Kidney capillary endothelial cell (primary cell): ENCODE measurements around the gene DHX15.

ENCODE experiments used
- DNase-seq: peaks from one replicate; pipeline ENCODE4 v3.0.0-alpha.2; 2018; ENCODE audit warnings: low spot score

The DHX15 gene

DNA sequence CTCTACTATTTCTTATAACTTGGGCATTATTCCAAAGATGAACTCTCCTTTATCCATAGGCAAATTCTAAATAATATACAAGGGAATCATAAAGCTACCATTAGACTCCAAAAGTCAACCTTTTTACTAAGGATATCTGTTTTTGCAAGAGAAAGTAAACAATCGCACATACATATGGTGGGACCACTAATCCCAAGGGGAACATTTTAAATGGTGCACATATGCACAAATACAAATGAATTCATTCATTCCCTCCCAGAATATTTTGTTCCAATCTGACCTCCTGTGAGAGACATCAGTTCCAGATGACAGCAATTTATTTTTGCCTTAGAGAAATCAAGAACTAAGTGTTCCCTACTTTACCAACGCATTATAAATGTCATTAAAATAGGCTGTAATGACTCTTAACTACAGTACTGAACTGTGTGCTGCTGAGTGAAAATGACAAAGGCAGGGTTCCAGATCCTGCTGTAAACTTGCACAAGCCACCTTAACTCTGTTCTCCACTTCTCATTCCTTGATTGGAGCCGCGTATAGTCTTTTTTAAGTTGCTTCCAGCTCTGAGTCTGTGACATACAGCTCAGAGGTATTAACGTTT is 2.0 kb downstream of the DHX15 start:
- DNase-seq = no peak

DNA sequence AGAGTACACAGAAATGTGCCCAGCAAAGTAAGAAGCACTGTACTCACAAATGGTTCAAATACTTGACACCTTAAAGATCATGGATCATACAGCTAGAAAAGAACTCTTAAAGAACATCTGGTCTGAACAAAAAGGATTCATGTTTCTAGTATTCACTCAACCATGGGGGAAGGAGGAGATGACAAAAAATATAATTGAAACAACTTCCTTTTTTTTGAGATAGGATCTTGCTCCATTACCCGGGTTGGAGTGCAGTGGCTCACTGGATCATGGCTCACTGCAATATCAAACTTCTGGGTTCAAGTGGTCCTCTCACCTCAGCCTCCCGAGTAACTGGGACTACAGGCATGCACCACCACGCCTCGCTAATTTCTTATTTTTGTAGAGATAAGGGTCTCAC is 6.0 kb downstream of the DHX15 start:
- no peak for DNase-seq

DNA sequence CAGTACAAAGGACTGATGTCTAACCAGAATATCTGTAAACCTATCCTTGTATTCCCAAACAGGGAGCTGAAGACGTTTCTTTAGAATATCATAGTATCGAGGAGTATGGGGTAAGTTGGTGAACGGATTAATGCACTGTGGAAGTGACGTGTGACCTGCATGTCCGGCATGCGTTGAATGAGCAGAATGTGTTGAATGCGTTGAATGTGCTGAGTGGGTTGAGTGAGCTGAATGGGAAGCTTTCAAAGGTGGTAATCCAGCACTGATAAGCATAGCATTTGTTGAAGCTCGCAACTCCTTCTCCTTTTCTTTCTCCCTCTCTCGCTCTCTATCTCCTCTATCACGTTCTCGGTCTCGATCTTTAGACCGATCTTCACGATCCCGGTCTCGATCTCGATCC is 8.1 kb downstream of the DHX15 start:
- DNase-seq = no peak

DNA sequence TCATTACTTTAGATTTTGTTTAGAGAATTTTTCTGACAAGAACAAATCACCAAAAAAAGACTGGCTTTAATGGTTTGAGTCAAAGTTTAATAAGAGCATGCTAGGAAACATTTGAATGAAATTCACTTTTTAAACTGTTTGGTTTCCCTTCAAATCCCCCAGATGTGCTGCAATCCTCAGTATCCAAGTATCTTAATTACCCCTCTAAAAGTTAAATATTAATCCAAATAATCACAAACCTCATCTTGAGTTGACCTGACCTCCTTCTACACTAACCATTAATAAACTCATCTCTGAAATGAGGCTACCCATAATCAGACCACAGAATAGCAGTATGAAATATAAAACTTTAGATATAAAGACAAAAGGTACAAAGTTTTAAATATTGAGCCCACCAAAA is 10.1 kb downstream of the DHX15 start:
- DNase-seq = no peak

DNA sequence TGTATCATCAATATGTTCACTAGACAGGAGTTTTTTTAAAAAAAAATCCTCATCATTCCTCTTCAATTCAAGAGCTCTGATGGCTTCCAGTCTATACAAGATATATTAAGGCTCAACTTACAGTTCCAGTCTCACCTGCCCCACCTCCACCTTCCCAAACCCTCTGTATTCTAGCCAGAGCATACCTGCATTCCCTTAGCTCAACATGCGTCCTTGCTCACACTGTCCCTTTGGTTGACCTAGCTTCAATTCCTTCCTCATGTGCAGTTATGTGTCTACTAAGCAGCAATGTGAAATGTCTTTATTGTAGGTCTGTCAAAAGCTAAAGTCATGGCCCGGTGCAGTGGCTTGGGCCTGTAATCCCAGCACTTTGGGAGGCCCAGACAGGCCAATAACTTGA is 10.8 kb downstream of the DHX15 start:
- no peak for DNase-seq

DNA sequence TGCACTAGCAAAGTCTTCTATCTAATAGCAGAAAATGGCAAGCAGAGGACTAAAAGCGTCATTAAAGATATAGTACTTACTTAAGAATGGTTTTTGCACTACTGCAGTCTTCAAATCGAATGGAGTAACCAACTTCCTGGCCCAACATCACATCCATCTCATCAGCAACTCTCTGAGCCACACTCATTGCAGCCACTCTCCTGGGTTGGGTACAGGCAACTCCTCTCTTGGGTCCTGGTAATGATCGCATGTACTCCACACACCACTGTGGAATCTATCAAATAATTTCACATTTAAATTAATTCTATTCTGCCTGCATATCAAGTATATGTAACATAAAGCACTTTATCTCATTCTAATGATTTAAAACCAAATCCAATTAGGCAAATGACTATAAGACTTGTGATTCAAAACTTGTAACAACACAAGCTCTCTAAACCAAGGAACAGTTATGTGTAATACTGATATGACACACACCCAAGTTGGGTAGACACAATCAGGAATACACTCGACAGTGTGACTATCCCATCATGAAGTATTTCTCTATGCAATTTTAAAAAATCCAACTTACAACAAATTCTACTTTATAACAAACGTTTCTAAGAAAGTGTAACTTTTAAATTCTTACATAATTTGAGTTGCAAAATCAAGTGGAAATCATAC is 13.6 kb downstream of the DHX15 start:
- no peak for DNase-seq

DNA sequence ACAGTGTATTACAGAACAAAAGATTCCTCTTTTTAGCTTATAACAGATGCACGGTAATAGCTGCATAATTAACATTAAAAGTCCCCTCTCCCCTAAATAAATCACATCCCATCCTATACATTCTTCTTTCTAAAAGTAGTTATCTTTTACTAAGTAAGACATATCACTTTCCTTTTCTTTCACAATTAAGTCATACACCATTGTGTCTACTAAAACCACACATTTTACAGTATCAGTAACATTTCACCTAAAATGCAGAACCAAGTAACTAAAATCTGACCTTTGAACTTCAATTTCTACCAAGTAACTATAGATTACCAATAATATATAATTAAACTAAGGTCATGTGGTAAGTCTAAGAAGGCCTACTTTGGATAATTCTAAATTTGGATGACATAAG is 14.2 kb downstream of the DHX15 start:
- DNase-seq = no peak

DNA sequence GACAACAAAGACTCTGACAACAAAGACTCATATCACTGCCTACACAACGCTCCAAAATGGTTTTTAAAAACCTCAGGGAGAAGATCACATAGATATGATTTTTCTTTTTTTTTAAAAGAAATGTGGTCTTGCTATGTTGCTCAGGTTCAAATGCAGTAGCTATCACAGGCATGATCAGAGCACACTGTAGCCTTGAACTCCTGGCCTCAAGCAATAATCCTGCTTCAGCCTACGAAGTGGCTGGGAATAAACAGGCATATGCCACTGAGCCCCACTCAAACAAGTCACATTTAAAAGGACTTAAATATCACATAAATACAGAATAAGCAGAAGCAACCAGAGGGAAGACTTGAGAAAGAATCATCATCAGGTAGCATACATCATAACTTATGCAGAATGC is 14.7 kb downstream of the DHX15 start:
- no peak for DNase-seq

DNA sequence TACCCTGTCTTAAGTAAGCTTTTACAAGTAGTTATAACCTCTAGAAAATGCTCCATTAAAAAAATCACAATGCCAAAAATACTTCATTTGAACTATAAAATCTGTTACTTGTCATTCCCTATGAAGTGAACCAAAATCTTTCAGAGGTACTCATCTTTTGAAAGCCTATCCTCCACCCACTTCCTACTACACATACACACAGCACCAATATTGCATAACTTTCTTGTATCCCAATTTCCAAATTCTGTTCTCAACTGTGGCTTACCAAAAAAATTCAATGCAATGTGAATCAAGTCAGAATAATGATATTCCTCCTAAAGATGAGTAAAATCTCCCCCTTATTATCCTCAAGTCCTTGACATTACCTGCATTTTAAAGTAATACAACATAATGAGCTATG is 15.9 kb downstream of the DHX15 start:
- no peak for DNase-seq

DNA sequence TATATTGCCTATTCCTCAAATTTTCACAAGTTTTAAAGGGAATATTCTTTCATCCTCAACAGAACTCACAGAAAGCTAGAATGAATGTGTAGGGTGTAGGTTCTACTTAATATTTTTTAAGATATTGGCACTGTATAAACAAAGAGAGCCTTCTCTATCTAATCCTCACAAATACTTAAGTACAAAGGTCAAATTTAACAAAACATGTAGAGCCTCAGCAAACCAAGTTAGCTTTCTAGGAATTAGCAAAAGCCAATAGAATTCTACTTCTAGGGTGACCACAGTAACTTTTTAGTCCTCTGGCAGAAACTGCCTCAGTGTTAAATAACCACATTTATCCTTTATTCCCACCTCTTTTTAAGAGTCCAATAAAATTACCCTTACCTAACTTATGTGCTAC is 19.3 kb downstream of the DHX15 start:
- DNase-seq = no peak

DNA sequence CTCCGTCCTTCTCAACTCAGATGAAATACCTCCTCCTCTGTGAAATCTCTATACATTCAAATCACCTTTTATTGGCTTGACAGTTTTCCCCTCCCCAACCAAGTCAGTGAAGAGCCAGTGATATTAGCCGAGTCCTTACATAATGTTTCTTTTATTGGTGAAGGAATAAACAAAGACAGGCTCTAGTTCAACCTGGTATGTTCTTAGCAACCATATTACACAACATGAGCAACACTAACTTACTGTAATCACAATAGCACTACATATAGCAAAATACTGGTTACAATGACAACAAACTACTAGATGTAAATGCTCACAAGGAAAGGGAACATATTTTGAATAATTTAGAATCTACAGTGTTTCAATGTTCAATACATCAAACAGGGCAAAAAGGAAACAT is 19.9 kb downstream of the DHX15 start:
- no peak for DNase-seq

DNA sequence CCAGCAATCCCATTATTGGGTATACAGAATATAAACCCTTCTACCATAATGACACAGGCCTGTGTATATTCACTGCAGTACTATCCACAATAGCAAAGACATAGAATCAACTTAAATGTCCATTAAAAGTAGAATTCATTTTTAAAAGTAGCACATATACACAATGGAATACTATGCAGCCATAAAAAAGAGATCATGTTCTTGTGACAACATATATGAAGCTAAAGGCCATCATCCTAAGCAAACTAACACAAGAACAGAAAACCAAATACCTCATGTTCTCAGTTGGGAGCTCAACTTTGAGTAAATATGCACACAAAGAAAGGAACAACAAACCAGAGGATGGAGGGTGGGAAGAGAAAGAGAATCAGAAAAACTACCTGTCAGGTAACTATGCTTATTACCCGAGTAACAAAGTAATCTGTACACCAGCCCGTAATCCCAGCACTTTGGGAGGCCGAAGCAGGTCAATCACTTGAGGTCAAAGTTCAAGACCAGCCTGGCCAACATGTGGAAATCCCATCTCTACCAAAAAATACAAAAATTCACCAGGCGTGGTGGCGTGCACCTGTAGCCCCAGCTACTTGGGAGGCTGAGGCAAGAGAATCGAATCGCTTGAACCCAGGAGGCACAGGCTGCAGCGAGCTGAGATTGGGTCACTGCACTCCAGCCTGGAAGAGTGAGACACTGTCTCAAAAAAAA is 22.8 kb downstream of the DHX15 start:
- DNase-seq = no peak

DNA sequence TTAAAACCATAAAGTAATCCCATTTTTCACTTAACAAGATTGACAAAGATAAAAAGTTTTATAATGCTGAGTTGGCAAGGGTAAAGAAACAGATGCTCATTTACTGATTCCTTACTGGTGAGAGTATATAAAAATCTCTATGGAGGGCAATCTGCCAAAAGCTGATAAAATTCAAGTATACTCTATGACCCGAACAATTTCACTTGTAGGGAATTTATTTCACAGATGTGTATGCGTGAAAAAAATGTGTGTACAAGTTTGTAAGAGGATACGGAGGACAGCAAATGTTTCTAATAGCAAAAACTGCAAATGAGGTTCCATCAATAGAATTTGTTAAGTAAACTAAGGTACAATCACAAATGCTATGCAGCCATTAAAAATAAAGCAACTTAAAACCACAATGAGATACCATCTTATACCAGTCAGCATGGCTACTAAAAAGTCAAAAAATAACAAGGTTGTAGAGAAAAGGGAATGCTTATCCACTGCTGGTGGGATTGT is 23.4 kb downstream of the DHX15 start:
- no peak for DNase-seq

DNA sequence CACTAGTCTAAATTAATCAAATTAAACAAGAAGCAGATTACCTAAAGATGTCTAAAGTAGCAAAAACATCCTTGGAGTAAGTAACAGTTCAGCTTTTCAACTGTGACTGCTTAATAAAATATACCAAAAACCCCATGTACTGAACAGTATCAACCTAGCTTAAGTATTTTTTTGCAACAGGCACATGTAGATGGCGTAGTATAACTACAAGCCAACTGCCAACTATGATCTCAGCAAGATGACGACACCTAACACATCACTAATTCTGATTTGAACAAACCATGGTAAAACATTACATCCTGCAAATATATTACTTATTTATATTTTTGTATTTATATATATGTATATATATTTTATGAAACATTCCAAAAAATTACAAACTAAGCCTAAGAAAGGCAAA is 24.5 kb downstream of the DHX15 start:
- DNase-seq = no peak

DNA sequence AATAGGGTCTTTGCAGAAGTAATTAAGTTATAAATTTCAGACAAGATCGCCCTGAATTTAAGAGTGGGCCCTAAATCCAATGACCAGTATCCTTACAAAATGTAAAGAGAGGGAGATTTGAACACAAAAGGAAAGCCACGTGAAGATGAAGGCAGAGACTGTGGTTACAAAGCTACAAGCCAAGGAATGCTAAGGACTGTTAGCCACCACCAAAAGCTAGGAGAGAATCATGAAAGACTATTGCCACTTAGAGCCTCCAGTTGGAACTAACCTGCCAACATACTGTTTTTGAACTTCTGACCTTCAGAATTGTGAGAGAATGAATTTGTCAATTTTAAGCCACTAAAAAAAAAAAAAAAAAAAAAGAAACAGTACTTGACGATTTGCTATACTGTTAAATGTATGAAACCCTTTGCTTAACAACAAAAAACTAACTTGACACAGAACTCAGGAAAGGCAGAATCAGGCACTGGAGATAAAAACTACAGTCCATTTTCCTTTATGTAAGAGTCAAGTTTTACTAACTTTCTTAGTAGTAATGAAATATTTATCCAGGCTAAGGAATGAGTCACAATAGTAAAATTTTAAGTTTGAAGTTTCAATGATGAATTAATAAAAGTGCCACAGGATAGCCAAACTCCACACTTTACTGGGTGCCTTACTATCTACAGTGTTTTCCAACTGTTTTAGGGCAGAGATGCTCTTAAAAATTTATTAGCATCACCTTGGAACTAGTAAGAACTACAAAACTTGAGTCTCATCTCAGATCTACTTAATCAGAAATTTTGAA is 25.1 kb downstream of the DHX15 start:
- no peak for DNase-seq

DNA sequence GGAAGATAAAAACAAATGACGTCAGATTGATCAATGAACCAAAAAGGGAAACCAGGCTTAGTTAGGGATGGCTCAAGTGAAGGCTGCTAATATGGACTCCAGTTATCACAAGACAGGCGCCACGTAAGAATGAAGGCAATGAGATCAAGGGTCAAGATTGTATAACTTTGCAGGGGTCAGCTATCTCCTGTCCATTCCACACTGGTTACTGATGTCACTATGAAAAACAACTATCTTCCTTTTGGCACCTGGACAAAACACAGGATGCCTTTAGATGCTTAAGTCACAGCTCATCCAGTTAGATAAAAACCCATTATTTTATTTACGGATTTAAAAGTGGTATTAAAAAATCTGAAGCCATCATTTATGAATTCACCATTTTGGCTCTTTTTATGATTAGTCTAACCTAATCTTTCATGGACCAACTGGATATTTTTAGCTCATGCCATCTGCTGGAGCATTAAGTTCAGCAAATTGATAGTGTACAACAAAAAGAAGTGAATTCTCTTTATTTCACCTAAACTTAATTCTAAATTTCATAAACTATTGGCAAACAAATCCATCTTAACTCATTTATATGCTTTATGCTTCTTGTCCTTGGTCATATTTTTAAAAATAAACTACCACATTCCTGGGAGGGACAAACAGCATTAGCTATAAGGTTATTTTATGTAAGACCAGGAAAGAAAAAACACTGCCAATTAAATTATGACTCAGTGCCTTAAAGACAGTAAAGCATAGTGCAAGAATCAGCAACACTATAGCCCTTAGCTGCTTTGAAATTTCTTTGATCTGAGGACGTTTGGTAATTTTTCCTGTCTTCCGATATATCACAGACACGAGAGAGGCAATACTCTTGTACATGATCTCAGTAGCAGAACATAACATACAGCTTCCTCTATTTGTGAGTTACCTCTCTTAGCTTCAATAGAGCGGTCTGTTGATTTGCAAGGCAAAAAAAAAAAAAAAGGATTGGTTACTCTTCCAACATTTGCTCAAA is 27.0 kb downstream of the DHX15 start:
- no peak for DNase-seq

DNA sequence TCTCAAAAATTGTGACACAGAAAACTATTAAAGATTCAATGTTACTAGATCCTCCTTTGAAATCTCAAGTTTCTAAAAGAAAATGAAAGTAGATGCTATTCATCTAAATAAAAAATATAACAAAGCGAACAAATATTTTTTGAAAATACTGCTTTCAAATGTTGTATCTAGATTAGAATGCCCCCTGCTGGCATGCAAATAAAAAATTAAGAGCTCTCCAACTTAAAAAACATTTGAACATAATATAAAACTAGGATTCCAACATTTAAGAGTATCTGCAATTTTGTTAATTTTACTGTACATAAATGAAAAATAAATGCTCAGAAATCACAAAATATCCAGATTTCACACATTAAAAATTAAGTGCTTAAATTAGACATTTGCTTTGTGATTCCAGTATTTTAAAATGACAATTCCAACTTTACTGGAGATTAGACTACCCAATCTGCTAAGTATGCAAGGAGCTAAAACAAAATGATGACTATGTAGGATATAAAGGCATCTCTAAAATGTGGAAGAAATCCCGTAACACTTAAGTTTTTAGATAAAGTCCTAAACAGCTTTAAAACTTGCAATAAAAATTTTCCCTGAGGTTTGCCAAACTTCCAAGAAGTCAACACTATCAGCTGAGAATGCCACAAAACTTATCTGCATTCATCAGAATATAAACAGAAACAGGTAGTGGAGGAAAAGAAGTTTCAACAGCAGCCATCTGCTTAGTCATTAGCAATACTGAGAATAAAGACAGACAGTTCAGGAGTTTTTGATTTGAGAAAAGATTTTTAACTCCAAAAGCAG is 32.7 kb downstream of the DHX15 start:
- DNase-seq = peak; percentile 25

DNA sequence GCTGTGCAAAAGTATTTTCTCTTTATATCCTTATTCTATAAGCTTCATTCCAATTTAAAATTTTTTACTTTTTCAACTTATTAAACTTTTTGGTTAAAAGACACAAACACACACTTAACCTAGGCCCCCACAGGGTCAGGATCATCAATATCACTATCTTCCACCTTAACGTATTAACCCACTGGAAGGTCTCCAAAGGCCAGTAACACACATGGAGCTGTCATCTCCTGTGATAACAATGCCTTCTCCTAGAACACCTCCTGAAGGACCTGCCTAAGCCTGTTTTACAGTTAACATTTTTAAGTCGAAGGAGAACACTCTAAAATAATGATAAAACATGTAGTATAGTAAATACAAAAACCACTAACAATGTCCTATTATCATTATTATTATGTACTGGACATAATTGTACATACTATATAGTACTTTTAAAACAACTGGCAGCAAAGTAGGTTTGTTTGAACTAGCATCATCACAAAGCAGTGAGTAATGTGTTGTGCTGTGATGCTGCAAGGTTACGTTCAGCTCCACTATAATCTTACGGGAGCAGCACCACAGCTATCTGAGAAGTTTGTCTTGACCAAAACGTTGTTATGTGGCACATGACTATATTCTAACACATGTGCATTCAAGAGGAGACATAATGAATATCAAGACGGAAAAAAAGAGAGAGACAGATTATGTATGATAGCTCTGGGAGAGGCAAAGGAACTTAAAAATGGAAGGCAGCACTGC is 33.7 kb downstream of the DHX15 start:
- no peak for DNase-seq

DNA sequence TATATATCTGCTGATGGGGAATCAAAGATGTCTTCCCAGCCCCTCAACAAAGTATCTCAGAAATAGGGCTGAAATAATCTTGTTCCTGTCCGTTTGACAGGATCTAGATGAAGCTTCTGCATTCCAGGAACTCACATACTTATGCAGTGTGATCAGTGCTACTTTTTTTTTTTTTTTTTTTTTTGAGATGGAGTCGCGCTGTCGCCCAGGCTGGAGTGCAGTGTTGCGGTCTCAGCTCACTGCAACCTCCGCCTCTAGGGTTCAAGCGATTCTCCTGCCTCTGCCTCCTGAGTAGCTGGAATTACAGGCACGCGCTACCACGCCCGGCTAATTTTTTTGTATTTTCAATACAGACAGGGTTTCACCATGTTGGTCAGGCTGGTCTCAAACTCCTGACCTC is 36.4 kb downstream of the DHX15 start:
- no peak for DNase-seq
